ENCODE data around the gene ORAI2. TPM values are rescaled to one million over a fixed set of nuclear protein-coding genes. Genes with fewer than 3 reads are reported as not detected.

The ORAI2 gene
- total and polyA plus RNA-seq, 2 of the 4 experiments (the other 2 are of a cell fraction) = 52.0 to 58.3 TPM

DNA sequence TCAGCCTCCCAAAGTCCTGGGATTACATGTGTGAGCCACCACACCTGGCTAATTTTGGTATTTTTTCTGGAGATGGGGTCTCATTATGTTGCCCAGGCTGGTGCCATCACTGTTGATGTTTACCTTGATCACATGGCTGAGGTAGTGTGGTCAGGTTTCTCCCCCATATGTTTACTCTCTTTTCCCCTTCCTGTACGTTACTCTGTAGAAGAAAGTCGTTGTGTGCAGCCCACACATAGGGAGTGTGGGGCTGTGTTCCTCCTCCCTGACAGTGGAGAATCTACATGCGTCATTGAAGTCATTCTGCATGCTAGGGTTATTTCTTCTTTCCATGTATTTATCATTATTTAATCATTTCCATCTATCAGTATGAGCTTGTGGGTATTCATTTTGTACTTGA is 16.3 kb upstream of the ORAI2 start:
- ChIA-PET CTCF (no interaction called here), POLR2A (ENCODE audit: unreplicated experiment) (no interaction called here)
- Histone ChIP-seq H2AFZ (replicated peaks; ENCODE audit: low read length, poor library complexity) (no peak overlapping the region), H3K79me1 (ENCODE audit: low read depth in 1 of 2, low read length in 2 of 2) (peaks cover 30 to 67% of the 10 kb centered on the region in 2 experiments), H3K23ac (ENCODE audit: low read depth, low read length) (no peak overlapping the region), H3K56ac (ENCODE audit: extremely low read depth, insufficient read depth, low read length) (no peak overlapping the region), H4K8ac (ENCODE audit: low read depth in 2 of 2, low read length in 2 of 2) (no peak overlapping the region), H3K18ac (ENCODE audit: low read depth, low read length) (no peak overlapping the region), H3K27me3 (ENCODE audit: control insufficient read depth, insufficient read depth, low read length) (no peaks in the 10 kb centered on the region), H2BK5ac (ENCODE audit: low read depth, low read length, poor library complexity, severe bottlenecking) (no peak overlapping the region), H2AK9ac (replicated peaks; ENCODE audit: low read depth, low read length, poor library complexity) (no peak overlapping the region), H3K14ac (replicated peaks; ENCODE audit: low read depth, low read length) (no peak overlapping the region), H2BK120ac (ENCODE audit: low read depth, low read length) (no peak overlapping the region), H2BK15ac (ENCODE audit: low read depth, low read length) (no peak overlapping the region), H3K9me3 (ENCODE audit: control insufficient read depth, insufficient read depth, low read length) (no peaks in the 10 kb centered on the region), H3K9me1 (ENCODE audit: insufficient read depth, low read length) (peaks cover 3% of the 10 kb centered on the region; the same call in 1 of the 2 replicates), H3K4me1 (ENCODE audit: control insufficient read depth, insufficient read depth, low read length) (no peaks in the 10 kb centered on the region), H4K20me1 (ENCODE audit: insufficient read depth, low read length) (peaks cover 9% of the 10 kb centered on the region), H3K9ac (ENCODE audit: low read depth, low read length) (no peak overlapping the region), H3K36me3 (ENCODE audit: control insufficient read depth, insufficient read depth, low read length) (peaks cover 54% of the 10 kb centered on the region), H3K4me2 (ENCODE audit: low read depth, low read length) (no peak overlapping the region), H2BK20ac (ENCODE audit: low read depth, low read length) (no peak overlapping the region), H2AK5ac (ENCODE audit: low read depth, low read length) (no peak overlapping the region), H3K27ac (ENCODE audit: insufficient read depth, low read length) (no peak overlapping the region), H3K4me3 (ENCODE audit: insufficient read depth, low read depth, low read length) (no peak overlapping the region), H4K5ac (ENCODE audit: low read depth, low read length) (no peak overlapping the region), H4K91ac (ENCODE audit: insufficient read depth, low read depth, low read length) (no peak overlapping the region), H3K4ac (ENCODE audit: low read depth, low read length) (no peak overlapping the region)
- no peak for DNase-seq
- intact Hi-C loops (cut with micrococcal nuclease) (no loop called here), in situ Hi-C loops (cut with MboI; ENCODE audit: low sequenced_read_pairs) (no loop called here), dilution Hi-C loops (cut with HindIII; ENCODE audit: low sequenced_read_pairs, unreplicated experiment) (no loop called here)
- WGBS, 2 experiments (ENCODE audit: extremely low coverage in 2 of 2, insufficient read length in 1 of 2) = no CpG with 5 or more reads among the region's 3 CpGs
- no TSS peak for BruUV-seq (replicated peaks)
- ATAC-seq (ENCODE audit: low read depth) = no peak
- no peak for TF ChIP-seq RCOR1 (IDR thresholded peaks at IDR 0.05; ENCODE audit: insufficient replicate concordance, low read length)
- no peak for TF ChIP-seq MAZ (IDR thresholded peaks at IDR 0.05; ENCODE audit: borderline replicate concordance, low read depth, low read length)
- TF ChIP-seq CEBPB (IDR thresholded peaks at IDR 0.05; ENCODE audit: low read depth, low read length) = no peak
- TF ChIP-seq RAD21 (IDR thresholded peaks at IDR 0.05; ENCODE audit: low read length) = no peak
- no peak for TF ChIP-seq SMC3 (IDR thresholded peaks at IDR 0.05; ENCODE audit: low read depth, low read length)

Measured in IMR-90 (cell line).